ENCODE results near the gene SKIC8.

DNA sequence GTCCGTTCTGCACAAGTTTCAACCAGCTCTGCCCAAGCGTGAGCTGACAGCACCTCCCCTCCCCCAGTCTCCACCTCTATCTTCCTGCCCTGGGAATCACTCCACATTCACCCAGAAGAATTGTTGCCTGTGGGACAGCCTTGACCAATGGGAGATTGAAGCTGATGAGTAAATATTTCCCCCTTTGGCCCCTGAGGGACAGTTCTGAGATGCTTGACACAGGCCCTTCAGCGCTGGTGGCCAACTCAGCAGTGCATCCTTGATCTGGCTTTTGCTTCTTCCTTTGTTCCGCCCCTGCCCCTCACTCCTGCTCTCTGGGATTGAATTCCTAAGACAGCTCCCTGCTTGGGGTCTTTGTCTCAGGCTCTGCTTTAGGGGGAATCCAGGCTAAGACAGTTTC is 13.1 kb upstream of the SKIC8 start:
- TF ChIP-seq, protein P1, sequence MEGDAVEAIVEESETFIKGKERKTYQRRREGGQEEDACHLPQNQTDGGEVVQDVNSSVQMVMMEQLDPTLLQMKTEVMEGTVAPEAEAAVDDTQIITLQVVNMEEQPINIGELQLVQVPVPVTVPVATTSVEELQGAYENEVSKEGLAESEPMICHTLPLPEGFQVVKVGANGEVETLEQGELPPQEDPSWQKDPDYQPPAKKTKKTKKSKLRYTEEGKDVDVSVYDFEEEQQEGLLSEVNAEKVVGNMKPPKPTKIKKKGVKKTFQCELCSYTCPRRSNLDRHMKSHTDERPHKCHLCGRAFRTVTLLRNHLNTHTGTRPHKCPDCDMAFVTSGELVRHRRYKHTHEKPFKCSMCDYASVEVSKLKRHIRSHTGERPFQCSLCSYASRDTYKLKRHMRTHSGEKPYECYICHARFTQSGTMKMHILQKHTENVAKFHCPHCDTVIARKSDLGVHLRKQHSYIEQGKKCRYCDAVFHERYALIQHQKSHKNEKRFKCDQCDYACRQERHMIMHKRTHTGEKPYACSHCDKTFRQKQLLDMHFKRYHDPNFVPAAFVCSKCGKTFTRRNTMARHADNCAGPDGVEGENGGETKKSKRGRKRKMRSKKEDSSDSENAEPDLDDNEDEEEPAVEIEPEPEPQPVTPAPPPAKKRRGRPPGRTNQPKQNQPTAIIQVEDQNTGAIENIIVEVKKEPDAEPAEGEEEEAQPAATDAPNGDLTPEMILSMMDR (conservative IDR thresholded peaks at IDR 0.05) = no peak
- no peak for TF ChIP-seq EZH2 (IDR thresholded peaks at IDR 0.05; ENCODE audit: low read depth)
